ENCODE data around the gene LRRTM1.

Gene LRRTM1, protein sequence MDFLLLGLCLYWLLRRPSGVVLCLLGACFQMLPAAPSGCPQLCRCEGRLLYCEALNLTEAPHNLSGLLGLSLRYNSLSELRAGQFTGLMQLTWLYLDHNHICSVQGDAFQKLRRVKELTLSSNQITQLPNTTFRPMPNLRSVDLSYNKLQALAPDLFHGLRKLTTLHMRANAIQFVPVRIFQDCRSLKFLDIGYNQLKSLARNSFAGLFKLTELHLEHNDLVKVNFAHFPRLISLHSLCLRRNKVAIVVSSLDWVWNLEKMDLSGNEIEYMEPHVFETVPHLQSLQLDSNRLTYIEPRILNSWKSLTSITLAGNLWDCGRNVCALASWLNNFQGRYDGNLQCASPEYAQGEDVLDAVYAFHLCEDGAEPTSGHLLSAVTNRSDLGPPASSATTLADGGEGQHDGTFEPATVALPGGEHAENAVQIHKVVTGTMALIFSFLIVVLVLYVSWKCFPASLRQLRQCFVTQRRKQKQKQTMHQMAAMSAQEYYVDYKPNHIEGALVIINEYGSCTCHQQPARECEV

DNA sequence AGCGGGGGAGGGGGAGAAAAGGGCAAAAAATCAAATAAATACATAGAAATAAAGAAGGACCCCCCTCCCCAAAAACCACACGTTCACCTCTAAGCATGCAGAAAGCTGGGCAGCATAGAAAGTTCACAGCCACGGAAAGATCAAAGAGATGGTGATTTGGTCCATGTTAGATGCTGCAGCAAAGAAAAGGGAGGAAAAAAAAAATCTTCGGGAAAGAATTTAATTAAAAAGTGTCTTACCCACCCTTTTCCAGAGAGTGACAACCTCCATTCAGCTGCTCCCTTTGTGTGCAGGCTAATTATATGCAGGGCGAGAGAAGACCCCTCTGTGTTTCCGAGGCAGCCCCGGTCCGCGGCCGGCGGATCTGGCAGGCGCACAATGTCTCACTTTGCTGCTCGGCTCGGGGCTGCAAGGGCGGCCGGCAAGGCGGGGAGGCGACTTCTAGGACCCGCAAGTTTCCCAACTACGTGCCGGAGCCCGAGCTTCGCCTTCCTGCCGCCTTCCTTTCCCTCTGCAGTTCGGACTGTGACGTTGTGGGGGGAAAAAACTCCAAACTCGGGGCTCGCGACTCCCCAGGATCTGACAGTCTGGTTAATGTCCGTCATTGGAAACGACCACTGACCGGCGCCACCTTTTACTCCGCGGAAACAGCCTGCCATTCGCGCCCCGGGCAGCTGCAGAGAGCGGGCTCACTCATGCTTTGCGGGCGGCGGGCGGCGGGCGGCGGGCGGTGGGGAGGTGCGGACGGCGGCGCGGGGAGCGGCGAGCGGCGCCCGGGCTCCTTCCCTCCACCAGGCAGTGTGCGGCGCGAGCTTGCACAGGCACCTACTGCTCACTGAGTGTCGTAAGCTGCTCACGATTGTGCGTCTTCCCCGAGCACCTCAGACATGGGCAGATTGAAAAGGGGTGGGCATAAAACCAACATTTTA is at the start of gene LRRTM1:
Gene LRRTM1, minus strand, starts transcription at position 844 of the 929 bp plus-strand sequence. CDS start 933 bp downstream, outside the sequence.
- no peak for DNase-seq

DNA sequence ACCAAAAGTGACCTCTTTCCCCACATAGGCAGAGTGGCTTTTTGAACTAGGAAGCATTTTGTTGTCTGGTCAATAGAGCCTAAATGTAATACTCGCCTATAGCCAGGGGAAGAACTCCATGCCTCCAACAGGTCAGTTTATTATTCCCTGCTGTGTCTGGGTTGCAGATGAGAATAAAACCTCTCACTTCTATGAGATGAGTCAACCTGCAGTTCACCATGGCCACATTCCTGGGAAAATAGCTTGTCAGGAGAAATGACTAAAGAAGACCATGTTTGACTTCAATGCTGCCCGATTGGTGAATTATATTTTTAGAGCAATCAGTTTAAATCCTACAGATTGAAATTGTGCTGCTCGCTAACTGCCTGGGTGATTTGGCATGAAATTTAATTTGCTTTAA is 46.7 kb upstream of the LRRTM1 start:
- DNase-seq, result no peak

DNA sequence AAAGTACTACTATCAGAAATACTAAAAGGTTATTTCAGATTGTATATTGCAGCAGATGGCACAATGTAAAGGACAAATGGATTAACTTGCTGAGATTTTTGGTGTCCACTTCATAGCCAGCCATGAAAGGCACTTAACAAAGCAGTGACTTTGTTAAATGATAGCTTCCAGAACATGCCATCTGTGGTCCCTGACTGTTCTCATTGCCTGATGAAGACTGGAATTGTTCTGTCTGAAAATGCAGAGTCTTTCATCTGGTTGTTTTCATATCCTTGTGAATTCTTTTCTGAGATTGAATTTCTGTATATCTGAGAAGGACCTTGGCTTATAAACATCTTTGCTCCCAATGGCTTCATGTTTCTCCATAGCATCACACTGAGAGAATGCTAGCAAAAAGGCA is 44.4 kb upstream of the LRRTM1 start:
- no peak for DNase-seq

DNA sequence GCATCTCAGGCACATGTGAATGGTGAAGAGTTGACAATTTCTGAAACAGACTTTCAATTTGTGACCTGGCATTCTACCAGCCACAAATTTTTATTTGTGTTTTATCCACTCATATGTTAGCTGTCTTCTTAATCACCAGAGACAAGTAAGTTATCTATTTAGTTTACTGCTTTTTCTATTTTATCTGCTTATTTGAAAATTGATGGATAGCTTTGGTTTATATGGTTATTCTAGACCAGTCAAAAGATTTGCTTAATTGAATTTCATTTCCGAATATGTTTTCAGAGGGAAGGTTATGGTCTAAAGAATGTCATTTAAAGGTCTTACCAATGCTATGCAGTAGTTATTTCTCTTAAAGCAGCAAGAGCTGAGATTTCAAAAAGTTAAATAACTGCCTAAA is 43.5 kb upstream of the LRRTM1 start:
- no peak for DNase-seq

DNA sequence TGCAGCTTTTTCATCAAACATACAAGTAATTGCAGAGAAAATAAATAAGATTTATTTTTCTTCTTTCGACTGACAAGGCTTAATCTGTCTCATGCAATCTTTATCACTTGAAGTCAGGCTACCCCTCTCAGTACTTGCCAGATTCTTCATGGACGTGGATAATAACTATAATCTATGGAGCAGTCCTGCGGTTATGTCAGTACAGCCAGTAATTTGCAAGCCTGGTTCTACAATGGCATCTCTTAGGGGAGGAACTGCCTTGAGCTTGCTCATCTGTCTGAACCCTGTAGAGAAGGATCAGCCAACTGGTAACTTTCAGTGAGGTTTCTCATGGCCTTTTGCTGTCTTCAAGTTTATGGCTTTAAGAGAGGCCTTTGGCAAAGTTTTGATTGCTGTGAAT is 35.5 kb upstream of the LRRTM1 start:
- DNase-seq, result no peak

DNA sequence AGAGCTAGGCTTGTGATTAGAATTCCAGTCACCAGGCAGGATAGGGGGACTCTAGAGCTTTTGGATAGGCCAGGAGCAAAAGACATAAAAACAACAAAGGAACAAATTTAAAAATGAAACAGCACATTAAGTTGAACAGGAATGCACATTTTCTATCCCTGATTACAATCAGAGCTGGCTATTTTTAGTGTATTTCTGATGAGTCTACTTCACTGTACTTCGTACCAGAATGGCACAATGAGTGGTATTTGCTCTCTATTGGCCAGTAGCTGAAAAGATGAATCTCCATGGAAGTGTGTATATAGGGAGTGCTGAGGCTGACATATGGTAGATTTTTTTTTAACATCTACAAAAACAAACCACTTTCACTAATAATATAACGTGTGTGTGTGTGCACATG is 34.2 kb upstream of the LRRTM1 start:
- DNase-seq, result no peak

DNA sequence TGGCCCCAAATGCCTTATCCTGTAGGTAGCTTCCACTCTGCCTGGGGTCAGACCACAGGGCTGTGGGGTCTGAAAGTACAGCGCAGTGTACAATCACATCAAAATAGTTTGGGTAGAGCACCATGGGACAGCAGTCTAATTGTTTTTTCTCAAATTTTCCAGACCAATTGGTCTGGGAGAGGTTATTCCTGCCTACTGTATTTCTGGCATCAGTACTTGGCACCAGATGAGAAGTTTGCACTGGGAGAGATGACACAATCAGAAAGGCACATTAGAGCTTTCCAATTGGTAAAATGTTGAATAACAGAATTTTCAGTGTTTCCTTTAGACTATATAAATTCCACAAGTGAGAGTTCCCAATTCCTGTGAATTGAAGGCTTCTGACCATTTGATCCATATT is 30.9 kb upstream of the LRRTM1 start:
- no peak for DNase-seq

DNA sequence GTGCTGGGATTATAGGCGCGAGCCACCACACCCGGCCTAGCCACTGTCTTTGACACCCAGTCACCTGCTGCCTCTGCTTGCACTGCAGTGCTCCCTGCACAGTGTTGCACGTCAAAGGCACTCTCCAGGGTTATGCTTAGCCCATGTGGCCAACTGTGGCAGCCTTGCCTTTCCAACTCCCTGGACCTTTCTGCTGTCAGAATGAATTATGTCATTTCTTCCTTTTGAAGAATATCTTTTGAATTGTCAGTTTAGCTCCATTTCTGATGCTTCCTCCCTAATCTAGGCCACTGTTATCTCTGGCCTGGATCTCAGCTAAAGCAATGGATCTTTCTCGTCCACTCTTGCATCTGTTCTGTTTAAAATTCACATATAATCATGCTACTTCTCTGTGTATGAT is 29.3 kb upstream of the LRRTM1 start:
- DNase-seq, result no peak

DNA sequence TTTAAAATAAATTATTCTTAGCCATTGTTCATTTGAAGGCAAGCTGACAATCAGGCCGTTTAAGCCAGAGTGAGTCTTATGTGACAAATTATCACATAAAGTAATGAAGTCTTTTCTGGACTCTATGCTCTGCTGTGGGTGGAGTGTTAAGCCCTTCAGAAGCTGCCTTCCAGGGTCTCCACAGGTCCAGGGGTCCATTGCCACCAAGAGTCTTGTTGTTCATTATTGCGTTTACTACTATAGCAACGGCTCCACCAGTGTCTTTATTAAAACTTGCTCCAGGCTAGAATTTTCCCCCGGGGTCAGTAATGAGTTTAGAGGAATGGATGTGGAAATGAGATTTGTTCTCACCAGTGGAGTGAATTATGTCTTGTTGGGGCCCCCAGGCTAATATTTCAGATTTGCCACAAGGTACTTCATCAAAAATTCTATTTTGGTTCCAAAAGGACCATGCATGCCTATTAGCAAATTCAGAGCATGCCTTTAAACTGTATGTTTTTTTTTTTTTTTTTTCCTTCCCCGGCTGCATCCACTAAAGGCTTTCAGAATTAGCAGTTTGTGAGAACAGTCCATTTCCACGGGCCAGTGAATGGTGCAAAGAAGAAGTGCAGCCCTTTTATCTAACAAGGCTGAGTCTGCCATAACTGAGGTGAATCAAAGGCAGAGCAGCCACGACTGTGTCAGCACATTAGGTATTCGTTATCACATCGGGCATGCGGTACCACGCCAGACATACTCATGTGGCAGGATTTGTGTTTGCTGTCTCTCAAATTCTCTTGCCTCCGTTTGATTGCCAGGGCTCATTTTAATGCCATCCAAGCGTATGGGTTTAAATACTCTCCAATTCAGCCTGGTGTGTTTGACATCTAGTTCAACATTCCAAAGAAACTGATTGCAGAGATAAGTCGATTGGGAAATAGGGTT is 26.2 kb upstream of the LRRTM1 start:
- no peak for DNase-seq

DNA sequence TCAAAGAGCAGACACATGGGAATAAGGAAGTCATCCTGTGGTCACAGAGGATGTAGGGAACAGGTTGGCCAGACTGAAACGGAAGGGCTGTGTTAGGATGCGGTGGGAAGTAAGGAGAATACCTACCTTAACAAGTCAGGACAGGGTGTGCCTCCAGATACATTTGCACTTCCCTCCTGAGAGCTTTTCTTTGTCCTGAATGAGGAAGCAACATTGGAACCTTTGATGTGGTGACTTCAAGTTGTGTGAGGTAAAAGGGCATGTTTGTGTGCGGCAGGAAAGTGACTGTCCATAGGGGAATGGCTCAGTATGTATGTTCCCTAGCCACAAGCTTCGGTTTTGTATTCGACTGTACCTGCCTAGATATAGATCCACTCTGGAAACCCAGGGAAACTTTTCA is 24.9 kb upstream of the LRRTM1 start:
- DNase-seq, result no peak

DNA sequence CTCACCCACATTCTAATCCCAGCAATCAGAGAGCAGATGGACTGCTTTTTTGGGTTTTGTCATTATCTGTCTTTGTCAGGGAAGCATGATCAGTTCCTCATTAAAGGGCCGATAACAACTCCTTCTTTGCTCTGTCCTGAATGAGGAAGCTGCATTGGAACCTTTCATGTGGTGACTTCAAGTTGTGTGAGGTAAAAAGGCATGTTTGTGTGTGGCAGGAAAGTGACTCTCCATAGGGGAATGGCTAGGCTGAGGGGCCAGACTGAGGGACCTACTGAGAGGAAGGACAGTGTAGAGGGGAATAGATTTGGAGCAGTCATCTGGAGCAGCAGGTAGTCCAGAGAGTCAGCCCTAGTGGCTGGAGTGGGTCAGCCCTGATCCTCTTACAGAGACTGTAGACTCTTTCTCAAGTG is 23.6 kb upstream of the LRRTM1 start:
- no peak for DNase-seq

DNA sequence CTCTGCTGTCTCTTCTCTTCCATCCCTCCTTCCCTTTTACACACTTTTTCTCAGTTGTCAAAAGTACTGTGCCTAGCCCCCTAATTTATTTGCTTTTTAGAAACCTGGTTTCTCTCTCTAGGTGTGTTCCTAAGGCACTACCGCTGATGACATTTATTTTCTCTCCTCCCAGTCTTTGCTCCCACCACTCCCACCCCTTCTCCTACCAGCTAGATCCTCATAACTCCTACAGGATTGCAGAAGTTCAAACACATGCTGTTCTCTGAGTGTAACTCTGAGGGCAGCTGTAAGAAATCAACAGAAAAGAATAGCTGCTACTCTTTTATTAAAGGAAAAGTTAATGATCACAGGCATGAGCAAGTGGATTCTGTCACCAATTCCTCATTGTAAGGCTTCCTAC is 22.3 kb upstream of the LRRTM1 start:
- no peak for DNase-seq

DNA sequence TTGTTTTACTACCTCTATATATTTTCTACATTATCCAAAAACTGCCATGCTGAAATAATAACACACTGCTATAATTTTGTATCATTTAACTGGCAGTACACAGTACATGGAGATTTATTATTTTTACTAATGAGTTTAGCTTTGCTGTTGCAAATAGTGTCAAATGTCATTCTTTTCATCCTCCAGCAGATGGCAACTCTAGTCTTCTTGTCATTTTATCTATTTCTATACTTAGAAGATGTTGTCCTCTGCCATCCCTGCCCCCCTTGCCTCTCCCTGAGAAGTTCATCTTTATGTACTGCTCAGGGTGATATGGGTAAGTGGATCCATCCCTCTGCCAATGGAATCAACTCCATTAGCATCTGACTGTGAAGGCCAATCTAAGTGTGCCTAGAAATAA is 21.7 kb upstream of the LRRTM1 start:
- no peak for DNase-seq

DNA sequence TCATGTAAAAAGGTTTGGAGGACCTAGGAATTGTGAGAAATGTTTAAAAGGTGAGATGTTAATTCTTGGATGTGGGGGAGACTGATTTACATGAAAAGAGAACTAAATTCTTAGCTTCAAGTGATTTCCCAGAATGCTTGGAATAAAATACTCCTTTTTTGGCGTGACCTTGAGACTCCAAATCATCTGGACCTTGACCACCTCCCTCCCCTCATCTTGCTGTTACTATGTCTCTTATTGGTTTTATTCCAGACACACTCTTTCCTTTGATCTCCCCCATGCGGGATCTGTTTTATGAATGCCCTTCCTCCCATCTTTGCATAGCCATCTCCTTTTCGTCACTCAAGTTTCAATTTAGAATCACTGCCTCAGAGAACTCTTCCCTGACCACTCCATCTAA is 20.0 kb upstream of the LRRTM1 start:
- no peak for DNase-seq

DNA sequence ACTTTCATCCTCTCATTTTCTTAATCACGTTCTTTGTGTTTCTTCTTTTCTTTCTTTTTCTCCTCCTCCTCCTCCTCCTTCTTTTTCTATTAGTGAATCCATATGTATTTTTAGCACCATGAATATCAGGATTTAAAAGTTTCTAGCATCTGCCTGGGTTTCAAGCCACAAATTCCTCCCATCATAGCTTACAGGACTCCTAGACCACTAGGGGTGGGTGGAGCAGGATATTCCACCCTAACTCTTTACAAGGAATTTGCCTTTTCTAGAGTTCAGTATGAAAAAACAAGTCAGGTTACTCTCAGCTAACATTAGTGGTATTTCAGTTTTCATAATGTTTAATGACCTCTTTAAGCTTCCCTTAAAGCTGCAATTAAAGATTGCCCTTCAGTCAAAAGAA is 19.1 kb upstream of the LRRTM1 start:
- DNase-seq, result no peak

DNA sequence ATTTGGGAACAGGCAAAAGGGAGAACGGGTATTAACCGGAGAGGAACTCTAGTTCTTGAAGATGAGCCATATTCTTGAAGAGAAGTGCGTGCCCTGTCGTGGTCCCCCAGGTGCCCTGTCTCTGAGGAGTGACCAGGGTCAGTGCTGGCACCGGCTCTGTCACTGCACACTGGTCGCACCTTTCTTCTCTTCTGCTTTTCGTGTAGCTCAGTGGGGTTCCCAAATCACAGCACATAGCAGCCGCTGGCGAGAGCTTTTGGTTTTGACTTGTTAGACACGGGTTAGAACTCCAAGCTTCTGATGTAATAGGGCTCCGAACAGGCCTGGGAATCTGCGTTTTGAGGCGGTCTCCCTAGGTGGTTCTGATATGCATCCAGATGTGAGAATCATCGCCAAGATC is 18.4 kb upstream of the LRRTM1 start:
- DNase-seq, result no peak

DNA sequence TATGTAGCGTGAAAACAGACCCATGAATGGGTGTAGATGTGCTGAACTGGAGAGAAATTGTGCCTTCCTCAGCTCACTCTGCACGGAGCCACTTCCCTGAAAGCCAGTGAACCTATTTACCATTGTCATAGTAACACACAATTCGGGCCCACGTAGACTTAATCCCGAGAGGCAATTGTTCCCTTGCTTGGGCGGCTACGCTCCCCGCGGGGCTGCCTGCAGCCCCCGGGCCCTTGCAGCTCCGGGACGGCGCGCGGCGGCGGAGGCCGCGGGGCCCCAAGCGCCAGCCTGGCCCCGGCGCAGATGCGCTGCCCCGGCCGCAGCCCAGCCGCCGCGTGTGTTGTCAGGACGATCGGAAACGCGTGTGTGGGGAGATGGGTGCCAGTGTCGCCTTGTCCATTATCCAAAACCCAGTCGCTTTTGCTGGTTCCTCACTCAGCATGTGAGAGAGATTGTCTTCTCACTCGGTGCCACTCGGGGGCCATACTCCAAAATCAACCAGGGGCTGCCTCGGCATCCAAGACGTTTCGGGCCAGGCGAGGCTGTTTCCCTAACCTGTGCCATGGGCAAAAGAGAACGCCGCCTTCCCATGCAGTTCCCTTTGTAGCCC is 17.9 kb upstream of the LRRTM1 start:
- no peak for DNase-seq

DNA sequence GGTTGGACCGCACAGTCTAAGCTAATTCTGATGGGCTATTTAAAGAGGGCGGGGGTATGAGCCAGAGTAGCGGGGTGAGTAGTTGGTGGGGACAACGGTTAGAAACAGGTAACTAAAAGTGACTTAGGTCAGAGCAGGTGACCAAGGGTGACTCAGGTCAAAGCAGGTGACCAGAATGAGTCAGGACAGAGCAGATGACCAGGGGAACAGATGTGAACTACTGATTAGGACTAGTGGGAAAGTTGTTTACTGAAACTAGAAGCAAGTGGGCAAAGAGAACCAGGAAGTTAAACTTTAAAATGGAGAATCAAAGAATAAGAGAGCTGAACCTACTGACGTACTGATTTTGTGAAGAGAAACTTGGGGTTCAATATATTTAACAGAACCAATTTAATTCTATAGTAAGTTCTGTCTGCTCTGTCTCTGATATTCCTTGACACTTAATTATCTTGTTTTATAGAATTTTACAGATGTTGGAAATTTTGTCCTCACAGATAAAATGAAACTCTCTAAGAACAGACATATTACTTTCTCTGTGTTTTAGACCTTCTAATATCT is 7.8 kb upstream of the LRRTM1 start:
- DNase-seq, result no peak

DNA sequence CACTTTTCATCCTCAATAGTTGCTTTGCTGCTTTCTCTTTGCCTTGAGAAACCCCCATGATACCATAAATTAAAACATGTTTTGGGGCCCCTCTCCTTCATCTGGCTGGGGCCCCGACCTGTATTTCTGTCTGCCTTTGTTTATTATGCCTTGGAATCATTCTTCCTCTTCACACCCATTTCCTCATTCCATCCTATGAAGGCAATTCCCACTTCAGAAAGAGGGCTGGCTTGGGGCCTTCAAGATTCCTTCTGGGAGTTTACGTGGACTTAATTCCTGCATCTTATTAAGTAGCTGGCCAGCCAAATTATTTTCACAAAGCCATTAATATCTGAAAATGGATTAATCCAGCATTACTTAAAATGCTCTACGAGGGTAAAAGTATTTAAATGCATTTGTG is 6.8 kb upstream of the LRRTM1 start:
- DNase-seq, result no peak

DNA sequence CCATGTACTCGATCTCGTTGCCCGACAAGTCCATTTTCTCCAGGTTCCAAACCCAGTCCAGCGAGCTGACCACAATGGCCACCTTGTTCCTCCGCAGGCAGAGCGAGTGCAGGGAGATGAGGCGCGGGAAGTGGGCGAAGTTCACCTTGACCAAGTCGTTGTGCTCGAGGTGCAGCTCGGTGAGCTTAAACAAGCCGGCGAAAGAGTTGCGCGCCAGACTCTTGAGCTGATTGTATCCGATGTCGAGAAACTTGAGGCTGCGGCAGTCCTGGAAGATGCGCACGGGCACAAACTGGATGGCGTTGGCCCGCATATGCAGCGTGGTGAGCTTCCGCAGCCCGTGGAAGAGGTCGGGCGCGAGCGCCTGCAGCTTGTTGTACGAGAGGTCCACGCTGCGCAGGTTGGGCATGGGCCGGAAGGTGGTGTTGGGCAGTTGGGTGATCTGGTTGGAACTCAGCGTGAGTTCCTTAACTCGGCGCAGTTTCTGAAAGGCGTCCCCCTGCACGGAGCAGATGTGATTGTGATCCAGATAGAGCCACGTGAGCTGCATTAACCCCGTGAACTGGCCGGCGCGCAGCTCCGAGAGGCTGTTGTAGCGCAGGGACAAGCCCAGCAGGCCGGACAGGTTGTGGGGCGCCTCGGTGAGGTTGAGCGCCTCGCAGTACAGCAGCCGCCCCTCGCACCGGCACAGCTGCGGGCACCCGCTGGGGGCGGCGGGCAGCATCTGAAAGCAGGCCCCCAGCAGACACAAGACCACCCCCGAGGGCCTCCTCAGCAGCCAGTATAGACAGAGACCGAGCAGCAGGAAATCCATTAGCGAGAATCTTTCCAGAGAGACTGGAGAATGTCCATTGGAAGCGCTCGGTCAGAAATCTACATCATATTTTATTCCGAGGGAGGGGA is 1.3 kb downstream of the LRRTM1 start:
- no peak for DNase-seq

Data from NCI-H2029 (cell line).